SKM-1 treated with dmso at 0.1 percent for 144 hours (cell line): ENCODE measurements around the gene SPINT2.

Experiments used
- DNase-seq: peaks from one replicate; lab custom pipeline; 2025; ENCODE audit not compliant: unreplicated experiment; lab: John Stamatoyannopoulos, UW

The SPINT2 gene

GRCh38 chr19:38291855-38292254, 27.5 kb downstream of the SPINT2 start:
- no peak for DNase-seq

GRCh38 chr19:38293281-38293680, 28.9 kb downstream of the SPINT2 start:
- DNase-seq, result no peak

DNA sequence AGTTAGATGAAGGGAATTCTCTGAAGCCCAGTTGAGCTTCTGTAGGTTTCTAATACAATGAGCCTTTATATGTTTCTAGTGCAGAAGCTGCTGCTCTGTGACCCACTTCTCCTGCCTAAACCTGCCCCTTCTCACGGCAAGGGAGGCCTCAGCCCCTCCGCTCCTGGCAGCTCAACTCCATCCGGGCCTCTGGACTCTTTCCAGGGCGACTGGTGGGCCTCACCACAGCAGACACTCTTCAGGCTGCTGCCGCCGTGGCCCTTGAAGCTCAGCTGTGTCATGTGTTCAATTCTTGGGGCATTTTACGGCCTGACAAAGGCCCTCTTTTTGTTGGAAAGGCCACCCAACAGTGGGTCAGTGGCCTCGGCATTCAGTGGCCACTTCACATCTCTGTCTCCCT, 29.7 kb downstream of the SPINT2 start:
- DNase-seq, result no peak

DNA sequence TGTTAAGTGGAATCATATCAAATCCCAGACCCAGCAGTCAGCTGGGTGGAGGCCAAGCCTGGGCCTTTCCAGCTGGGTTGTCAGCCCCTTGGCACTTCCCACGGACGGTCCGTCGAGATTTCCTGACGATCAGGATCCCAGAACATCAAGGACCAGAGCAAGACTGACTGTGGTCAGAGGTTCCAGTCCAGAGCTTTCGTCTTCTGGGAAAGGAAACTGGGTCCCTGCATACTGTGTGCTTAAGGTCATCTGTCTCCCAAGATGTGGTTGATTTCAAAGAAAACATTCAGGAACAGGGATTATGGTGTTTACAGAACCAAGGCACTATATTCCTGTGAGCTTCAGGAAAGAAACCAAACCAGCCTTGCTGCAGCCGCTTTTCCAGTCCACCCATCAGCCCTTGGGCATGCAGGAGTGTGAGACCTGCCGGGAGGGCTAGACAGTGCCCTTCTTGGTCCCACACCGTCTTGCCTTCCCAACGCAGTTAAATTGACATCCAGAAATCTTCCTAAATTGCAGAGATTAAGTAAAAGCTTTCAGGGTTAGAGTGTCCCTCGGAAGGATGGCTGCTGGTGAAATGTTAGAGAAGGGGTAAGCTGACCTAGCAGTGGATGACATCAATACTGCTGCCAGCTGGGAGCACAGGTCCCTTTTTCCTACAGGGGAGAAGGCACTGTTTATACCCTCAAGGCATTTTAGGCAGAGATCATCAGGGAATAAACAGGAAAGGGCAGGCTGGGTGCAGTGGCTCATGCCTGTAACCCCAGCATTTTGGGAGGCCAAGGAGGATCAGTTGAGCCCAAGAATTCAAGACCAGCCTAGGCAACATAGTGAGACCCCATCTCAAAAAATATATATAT, 34.7 kb downstream of the SPINT2 start:
- no peak for DNase-seq

DNA sequence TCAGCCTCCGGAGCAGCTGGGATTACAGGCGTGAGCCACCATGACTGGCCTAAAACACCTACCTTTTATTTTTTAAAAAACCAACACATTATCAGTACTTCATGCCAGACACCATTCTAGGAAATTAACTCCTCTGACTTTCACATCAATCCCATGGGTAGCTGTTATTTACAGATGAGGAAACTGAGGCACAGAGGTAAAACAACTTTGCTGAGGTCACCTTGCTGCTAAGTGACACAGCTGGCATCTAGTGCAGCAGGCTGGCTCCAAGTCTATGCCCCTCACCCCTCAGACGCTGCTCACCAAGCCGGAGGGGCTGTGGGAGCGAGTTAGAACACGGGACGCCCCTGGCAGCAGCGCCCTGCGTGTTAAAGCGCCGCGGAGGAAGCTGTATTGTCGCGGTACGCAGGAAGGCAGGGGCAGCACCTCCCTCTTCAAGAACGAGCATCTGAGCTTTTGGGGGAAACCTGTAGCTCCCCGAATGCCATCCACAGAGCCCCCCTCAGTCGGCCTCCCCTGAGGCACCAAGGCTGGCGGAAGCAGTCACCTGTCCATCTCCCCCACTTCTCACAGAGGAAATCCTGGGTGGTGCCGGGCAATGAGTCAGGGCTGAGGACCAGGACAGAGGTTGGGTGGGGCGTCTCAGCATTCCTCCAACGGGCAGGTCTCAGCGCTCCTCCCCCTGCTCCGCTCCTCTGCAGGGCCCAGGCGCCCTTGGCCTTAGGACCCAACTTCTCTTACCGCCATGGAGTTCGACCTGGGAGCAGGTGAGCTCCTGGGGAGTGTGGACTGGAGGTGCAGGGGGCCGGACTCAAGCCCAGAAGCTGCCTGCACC, 39.4 kb downstream of the SPINT2 start, which contains the start of gene C19orf33:
TSS of gene C19orf33 (plus strand) at position 735 of the 835 bp plus-strand sequence. CDS start at position 746, 11 bp downstream.
- DNase-seq, result no peak

DNA sequence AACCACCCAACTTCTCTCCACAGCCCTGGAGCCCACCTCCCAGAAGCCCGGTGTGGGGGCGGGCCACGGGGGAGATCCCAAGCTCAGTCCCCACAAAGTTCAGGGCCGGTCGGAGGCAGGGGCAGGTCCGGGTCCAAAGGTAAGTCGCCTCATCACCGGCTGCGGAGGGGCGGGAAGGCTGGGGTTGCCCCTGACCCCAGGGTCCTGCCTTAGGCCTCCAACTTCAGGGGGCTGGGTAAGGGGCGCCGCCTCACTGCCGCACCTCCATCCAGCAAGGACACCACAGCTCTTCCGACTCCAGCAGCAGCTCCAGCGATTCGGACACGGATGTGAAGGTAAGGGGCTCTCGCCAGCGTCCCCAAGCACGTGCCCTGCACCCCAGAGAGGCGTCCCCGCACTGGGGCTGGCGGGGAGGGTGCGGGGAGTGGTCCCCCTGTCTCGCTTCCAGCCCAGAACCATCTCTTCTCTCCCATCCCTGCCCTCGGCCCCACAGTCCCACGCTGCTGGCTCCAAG, 40.0 kb downstream of the SPINT2 start:
- no peak for DNase-seq

- DNase-seq, result no peak
These were observed 40.6 kb downstream of the SPINT2 start for GRCh38 chr19:38304866-38305429.

DNA sequence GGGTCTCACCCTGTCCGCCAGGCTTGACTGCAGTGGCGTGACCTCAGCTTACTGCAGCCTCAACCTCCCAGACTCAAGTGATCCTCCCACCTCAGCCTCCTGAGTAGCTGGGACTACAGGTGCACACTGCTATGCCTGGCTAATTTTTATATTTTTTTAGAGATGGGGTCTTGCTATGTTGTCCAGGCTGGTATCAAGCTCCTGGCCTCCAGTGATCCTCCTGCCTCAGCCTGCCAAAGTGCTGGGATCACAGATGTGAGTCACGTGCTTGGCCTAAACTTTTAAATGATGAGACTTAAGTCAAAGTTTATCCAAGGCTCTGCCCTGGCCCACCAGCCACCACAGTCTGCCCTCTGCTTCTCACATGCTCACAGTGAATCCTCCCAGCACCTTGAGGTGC, 41.9 kb downstream of the SPINT2 start:
- no peak for DNase-seq

- no peak for DNase-seq
These were observed 42.7 kb downstream of the SPINT2 start for GRCh38 chr19:38307076-38307475.

DNA sequence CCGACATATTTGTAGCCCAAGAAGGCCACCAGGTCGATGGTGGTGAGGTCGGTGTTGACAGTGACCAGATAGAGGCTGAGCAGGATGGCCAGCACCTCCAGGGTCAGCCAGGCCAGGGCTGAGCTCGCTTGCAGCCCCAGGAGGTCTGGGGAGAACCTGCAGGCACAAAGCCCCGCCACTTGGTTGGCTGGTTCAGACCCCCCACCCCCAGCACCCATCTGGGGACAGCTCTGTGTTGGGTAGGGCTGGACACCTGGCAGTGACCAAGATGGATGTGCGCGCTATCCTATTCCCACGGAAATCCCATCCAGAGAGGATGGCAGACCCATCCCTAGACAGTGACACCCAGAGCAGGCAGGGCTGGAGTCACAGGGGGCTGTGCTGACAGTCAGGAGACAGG, 43.2 kb downstream of the SPINT2 start:
- no peak for DNase-seq

DNA sequence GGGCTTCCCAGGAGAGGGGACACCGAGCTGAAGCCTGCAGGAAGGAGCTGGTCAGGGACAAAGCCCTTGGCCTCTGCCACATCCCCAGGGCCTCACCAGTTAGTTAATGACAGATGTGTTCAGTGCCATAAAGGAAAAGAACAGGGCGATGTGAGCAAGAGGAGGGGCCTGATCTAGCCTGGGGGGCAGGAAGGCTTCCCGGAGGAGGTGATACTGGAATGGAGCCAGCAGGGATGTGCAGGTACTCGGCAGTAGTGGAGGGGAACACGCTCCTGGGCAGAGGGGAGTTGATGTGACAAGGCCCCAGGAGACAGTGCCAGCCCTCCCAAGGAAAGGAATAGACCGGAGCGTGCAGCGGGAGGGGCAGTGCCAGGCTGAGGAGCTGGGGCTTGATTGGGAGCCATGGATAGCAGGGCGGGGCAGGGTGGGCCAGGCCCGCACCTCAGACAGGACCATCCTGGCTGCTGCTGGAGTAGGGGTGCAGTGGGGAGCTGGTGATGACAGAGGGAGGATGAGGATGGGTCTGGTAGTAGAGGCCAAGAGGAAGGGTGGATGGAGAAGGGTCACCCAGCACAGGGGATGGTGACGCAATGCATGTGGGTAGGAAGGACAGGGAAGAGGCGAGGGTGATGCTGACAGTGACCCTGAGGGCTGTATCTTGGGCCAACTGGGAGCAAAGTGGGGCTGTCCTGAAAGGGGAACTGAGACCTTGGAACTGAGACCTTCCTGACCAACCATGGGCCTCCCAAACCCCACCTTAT, 43.8 kb downstream of the SPINT2 start:
- peak; percentile 27 for DNase-seq

DNA sequence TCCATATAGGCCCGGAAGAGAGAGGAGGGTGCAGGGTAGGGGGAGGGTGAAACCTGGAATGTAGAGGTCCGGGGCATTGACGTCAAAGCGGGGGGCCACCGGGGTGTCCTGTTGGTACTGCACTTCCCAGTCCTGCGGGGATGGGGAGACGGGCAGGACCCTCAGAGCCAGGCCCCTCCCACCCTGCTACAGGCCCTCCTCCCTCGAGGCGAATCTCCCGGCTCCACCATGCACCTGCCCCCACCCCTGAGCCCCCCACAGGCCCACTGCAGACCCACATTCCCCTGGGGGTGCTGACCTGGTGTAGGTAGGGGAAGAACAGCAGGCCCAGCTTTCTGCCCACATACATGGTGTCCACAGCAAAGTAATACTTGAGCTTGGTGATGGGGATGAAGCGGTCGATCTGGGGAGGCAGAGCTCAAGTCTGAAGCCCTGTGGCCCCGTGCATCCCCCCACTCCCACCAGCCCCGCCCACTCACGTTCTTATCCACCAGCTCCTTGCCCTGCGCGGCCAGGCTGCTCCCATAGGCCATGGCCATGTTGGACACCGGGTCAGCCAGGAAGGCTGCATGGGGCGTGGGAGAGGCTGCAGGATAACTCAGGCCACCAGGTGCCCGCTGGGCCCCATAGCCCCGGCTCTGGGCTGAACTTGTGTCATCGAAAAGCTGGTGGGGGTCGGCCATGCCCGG, 44.7 kb downstream of the SPINT2 start:
- DNase-seq, result no peak

GRCh38 chr19:38309615-38310278, 45.4 kb downstream of the SPINT2 start:
- DNase-seq, result no peak

- no peak for DNase-seq
These were observed 45.9 kb downstream of the SPINT2 start for GRCh38 chr19:38310279-38310670.

DNA sequence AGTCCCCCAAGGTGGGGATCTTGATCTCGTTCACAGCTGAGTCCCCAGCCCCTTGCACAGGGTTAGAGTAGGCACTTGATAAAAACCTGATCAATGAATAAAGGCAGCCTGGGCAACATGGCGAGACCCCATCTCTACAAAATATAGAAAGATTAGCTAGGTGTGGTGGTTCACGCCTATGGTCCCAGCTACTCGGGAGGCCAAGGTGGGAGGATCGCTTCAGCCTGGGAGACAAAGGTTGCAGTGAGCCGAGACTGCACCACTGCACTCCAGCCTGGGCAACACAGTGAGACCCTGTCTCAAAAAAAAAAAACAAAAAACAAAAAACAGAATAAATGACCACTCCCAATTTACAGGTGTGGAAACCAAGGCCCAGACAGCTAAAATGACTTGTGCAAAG, 46.6 kb downstream of the SPINT2 start:
- DNase-seq, result no peak

GRCh38 chr19:38315657-38316476, 51.5 kb downstream of the SPINT2 start, which contains the start of gene YIF1B:
YIF1B (minus strand) TSS chr19:38315947; CDS start chr19:38315917, 30 bp downstream.
- peak; percentile 98 for DNase-seq

GRCh38 chr19:38316477-38317067, 52.2 kb downstream of the SPINT2 start:
- DNase-seq, result peak; percentile 37

DNA sequence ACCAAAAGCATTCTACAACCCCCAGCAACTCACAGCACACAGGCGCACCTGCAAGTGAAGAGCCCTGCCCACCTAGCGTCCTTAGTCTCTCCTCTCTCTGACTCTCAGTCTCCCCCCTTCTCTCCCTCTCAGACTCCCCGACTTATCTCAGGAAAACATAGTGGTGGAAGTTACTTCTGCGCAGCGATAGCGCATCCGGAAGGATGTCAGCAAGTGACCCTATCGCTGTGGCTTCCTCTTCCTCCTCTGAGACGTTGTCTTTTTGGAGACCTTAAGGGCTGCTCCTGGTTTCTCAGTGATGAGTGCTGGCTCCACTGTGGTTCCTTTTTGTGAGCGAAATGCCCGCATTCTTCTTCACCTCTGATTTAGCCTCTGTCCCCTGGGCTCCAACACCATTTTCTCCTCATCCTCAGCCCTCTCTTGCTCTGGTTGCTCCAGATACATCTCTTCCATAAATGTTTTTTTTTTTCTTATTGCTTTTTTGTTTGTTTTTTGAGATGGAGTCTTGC, 52.8 kb downstream of the SPINT2 start:
- DNase-seq, result peak; percentile 35
